Suprapubic skin (tissue), 4 donors: ENCODE data around the gene TGOLN2. TPM values are rescaled to one million over a fixed set of nuclear protein-coding genes. Genes with fewer than 3 reads are reported as not detected.

Source experiments
- total RNA-seq, 4 donors: library from RNA; depleted of rRNA; stranded (reverse); fragments of >200 nt; gene quantifications; one replicate each; pipeline ENCODE4 v1.1.0, GENCODE V29; 2016

The TGOLN2 gene
- total RNA-seq, 4 donors from 2014 or later: 62.5 to 118 (median 72.0) TPM

Other genes with a start within 250 kb of the TGOLN2 start
- 1 to 10 TPM in 3 of 4 donors, under 1 TPM in 1; 0.55 to 3.0 (median 1.8) TPM for gene TCF7L1, start 194.6 kb downstream of the TGOLN2 start, total RNA-seq
- gene RETSAT, start 26.5 kb upstream of the TGOLN2 start, total RNA-seq: 100 to 1,000 TPM in 3 of 4 donors, 10 to 100 TPM in 1; 92.4 to 126 (median 117) TPM
- 10 to 100 TPM; 24.4 to 41.8 (median 30.0) TPM for gene ELMOD3, start 26.8 kb upstream of the TGOLN2 start, total RNA-seq
- 100 to 1,000 TPM; 139 to 212 (median 172) TPM for gene CAPG, start 82.4 kb upstream of the TGOLN2 start, total RNA-seq
- gene SH2D6, start 90.7 kb upstream of the TGOLN2 start, total RNA-seq: not detected
- gene MAT2A, start 211.2 kb upstream of the TGOLN2 start, total RNA-seq: 100 to 1,000 TPM; 153 to 234 (median 167) TPM
- gene GGCX, start 233.5 kb upstream of the TGOLN2 start, total RNA-seq: 10 to 100 TPM; 23.2 to 38.9 (median 27.7) TPM
- 100 to 1,000 TPM in 1 of 4 donors, 10 to 100 TPM in 3; 85.5 to 123 (median 96.0) TPM for gene VAMP8, start 249.6 kb upstream of the TGOLN2 start, total RNA-seq